GM12874 (cell line): ENCODE results near the gene ADAMTS17.

ENCODE experiments used
- TF ChIP-seq, protein P1 (sequence below): IDR thresholded peaks from 2 replicates; pipeline ENCODE4 v1.5.1; 2011; ENCODE audit warnings: low read depth, mild to moderate bottlenecking, control low read depth, low read length, moderate library complexity; ENCODE audit not compliant: insufficient read depth

ADAMTS17 gene

DNA sequence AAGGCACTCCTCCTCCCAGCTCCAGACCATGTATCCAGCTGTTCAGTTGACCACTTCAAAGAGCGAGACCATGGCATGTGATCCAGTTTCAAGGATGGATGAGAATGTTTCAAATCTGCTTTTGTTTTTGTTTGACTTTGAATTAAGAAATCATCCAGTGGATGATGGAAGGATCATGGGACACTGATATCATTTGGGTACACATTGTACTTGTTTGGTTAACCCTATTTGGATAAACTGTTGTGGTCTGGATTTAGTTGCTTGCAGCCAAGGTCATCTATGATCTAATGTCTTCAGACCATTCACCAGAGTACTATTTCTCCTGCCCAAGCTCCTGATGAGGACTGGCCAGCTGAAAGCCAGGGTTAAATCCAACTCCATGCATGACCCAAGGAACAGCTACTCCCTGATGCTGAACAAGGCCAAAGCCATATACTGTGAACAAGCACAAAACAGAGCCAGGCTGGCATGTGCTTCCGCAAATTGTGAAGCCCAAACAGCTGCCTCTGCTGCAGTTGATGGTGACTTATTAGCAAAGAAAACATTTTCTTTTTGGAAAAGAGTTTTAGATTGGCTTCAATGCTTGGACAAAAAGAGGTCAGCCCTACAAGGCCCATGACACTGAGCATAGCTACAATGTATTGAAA lies 5.2 kb upstream of the ADAMTS17 start:
- TF ChIP-seq, protein P1, sequence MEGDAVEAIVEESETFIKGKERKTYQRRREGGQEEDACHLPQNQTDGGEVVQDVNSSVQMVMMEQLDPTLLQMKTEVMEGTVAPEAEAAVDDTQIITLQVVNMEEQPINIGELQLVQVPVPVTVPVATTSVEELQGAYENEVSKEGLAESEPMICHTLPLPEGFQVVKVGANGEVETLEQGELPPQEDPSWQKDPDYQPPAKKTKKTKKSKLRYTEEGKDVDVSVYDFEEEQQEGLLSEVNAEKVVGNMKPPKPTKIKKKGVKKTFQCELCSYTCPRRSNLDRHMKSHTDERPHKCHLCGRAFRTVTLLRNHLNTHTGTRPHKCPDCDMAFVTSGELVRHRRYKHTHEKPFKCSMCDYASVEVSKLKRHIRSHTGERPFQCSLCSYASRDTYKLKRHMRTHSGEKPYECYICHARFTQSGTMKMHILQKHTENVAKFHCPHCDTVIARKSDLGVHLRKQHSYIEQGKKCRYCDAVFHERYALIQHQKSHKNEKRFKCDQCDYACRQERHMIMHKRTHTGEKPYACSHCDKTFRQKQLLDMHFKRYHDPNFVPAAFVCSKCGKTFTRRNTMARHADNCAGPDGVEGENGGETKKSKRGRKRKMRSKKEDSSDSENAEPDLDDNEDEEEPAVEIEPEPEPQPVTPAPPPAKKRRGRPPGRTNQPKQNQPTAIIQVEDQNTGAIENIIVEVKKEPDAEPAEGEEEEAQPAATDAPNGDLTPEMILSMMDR: no peak

DNA sequence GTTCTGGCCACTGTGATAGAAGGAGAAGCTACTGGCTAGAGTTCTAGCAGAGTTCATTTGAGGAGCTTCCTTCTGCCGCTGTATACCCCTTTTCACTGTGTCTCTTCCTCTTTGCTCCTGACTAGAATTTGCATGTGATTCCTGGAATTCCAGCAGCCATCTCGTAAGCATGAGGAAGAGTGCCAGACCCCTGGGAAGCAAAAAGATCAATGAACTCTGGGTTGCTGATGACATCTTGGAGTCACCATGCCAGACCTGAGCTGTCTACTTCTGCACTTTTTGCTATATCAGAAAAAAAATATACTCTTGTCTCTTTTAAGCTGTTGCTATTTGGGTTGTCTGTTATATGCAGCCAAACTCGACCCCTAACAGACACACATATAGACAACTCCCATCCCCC lies 3.7 kb upstream of the ADAMTS17 start:
- TF ChIP-seq, protein P1: no peak

DNA sequence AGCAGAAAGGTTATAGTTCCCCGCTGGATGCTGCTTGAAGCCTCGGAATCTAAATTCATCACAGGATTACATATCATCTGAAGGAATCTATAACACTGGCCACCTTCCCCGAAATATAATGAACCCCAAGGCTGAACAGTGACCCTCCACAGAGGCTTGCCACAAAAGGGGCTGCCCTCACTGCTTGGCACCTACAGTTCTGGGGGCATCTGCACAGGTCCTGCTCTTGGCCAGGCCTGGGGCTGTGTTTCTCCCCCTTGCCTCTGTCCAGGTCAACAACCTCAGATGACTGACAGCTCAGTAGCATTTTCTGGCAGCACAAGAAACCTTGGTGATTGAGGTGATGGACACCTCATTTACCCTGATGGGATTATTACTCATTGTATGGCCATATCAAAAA lies 1.5 kb upstream of the ADAMTS17 start:
- TF ChIP-seq, protein P1: no peak

DNA sequence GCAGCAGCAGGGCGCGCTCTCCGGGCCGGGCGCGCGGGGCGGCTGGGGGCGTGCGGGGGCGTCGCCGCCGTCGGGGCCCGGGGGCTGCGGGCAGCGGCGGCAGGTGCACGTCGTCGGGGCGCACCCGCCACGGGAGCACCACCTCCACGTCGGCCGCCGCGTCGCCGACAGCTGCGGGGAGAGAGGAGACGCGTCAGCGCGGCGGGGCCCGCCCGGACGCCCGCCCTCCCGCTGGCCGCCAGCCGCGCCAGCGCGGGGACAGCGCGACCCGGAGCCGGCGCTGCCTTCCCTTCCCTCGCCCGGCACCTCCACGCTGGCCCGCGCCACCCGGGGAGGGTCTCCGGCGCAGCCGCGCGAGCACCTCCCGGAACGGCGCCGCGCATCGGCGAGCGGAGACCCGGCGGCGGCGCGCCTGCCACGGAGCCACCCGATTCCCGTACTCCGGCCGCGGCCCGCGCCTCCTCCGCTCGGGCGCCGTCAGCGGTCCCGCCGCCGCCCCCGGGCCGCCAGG lies 481 bp downstream of the ADAMTS17 start:
- TF ChIP-seq, protein P1: no peak

DNA sequence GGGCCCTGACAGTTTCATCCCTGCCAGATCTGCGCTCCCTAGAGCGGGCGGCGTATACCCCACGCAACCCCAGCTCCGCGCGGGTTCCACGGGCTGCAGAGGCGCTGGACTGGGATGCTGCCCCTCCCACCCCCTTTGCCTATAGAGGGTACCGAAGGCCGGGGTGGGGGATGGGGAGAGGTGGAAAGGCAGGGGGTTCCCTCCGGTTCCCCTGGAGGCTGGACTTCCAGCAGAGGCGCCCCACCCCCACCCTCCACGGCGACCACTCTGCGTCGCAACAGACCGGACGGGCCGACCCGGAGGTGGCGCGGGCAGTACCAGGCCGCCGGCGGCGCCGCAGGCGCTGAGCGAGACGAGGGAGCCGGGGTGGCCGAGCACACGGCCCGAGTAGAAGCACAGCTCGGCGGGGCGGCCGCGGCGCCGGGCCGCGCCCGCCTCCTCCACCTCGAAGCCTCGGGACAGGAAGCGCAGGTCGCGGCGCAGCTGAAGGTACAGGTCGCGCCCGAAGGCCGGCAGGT lies 995 bp downstream of the ADAMTS17 start:
- TF ChIP-seq, protein P1: no peak

DNA sequence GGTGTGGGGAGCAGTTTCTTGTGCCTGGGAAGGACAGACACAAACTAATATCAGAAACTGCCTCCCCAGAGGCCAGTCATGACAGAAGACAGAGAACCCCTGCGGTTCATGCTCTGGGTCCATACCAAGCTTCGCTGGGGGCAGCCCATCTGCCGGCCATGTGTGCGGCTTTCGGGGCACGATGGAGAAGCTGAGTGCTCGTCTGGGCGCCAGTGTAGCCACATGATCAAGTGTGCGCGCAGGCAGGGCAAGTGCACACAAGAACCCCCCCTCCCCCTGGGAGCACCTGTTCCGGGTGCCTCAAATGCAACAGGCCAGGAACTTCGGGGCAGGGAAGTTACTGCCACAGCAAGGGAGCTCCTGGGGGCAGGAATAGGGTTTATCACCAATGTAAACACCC lies 1.8 kb downstream of the ADAMTS17 start:
- TF ChIP-seq, protein P1: no peak

DNA sequence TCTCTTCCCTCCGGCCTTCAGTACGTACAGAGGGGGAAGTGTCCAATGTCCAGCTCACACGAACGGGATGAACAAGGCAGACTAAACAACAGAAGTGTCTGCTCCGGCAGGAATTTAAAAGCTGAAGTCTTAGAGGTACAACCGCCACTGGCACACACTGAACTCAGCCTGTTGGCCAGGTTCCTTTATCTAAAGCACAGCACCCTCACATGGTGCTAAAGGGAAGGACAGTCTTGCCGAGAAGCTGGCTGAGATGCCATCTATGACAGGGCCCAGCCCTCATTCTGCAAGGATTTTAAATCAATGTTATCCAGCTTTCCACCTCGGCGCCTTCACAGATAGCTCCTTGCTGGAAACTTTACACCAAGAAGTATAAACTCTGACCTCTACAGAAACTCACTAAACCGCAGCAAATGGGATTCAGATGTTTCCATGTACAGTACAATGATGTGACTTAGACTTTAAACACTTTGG lies 2.8 kb downstream of the ADAMTS17 start:
- TF ChIP-seq, protein P1: no peak
